CD14-positive monocyte (primary cell): ENCODE measurements around the gene CDHR2. TPM values are rescaled to one million over a fixed set of nuclear protein-coding genes. Genes with fewer than 3 reads are reported as not detected.

Source experiments
- DNase-seq, 3 donors: peaks; one replicate each; pipeline ENCODE4 v3.0.0-alpha.2; 2011 to 2022
- H2AFZ ChIP-seq: 2 replicates; pipeline ENCODE4 v1.6.0; 2012; ENCODE audit warnings: mild to moderate bottlenecking, low read depth, low read length, inconsistent platforms; ENCODE audit not compliant: insufficient read depth, poor library complexity, severe bottlenecking
- H3K27ac ChIP-seq, 2 donors: 1 replicate in 1 of 2; 2 replicates in 1 of 2; pipeline ENCODE4 v1.5.1; 2012 to 2013; ENCODE audit warnings: low read length in 2 of 2, control low read depth in 1 of 2, inconsistent platforms in 1 of 2, low read depth in 1 of 2, mild to moderate bottlenecking in 1 of 2
- H3K27me3 ChIP-seq, 2 donors: one replicate each; pipeline versions ENCODE4 v1.6.0 to v1.6.1; 2011 to 2013; ENCODE audit warnings: low read length in 2 of 2; ENCODE audit not compliant: control insufficient read depth in 2 of 2, insufficient read depth in 2 of 2
- H3K36me3 ChIP-seq, 2 donors: replicated peaks in 1 of 2; 1 replicate in 1 of 2; 2 replicates in 1 of 2; pipeline versions ENCODE4 v1.5.1 to v1.6.1; 2012 to 2013; ENCODE audit warnings: low read length in 2 of 2, control low read depth in 1 of 2, inconsistent platforms in 1 of 2, mild to moderate bottlenecking in 1 of 2; ENCODE audit not compliant: insufficient read depth in 2 of 2, control insufficient read depth in 1 of 2
- H3K4me1 ChIP-seq, 2 donors: 1 replicate in 1 of 2; 2 replicates in 1 of 2; pipeline versions ENCODE4 v1.5.1 to v1.6.1; 2012 to 2013; ENCODE audit warnings: low read length in 2 of 2, control low read depth in 1 of 2, inconsistent platforms in 1 of 2, mild to moderate bottlenecking in 1 of 2, moderate library complexity in 1 of 2; ENCODE audit not compliant: insufficient read depth in 2 of 2, control insufficient read depth in 1 of 2
- H3K4me2 ChIP-seq: replicated peaks from 2 replicates; pipeline ENCODE3; 2012; ENCODE audit warnings: low read length, moderate library complexity, mild to moderate bottlenecking; ENCODE audit not compliant: poor library complexity, severe bottlenecking; ENCODE audit errors: extremely low read depth
- H3K4me3 ChIP-seq, 3 experiments: fragments of 200-600 bp in 1 of 3; sonication (generic) in 1 of 3; replicated peaks in 1 of 3; 1 replicate in 2 of 3; 2 replicates in 1 of 3; pipeline ENCODE4 v1.5.1; 2011 to 2013; ENCODE audit warnings: low read length in 3 of 3, mild to moderate bottlenecking in 3 of 3, control low read depth in 2 of 3, low read depth in 2 of 3, inconsistent platforms in 1 of 3, moderate library complexity in 1 of 3
- H3K79me2 ChIP-seq: 2 replicates; pipeline ENCODE4 v1.6.0; 2012; ENCODE audit warnings: mild to moderate bottlenecking, control low read depth, inconsistent platforms, low read length, moderate library complexity; ENCODE audit not compliant: insufficient read depth
- H3K9ac ChIP-seq: 2 replicates; pipeline ENCODE4 v1.6.0; 2017; ENCODE audit warnings: low read length, mild to moderate bottlenecking; ENCODE audit not compliant: insufficient read depth, poor library complexity, severe bottlenecking
- H3K9me3 ChIP-seq, 2 donors: replicated peaks in 1 of 2; 1 replicate in 1 of 2; 2 replicates in 1 of 2; pipeline versions ENCODE4 v1.5.1 to v1.6.1; 2012 to 2013; ENCODE audit warnings: low read length in 2 of 2, control low read depth in 1 of 2; ENCODE audit not compliant: control insufficient read depth in 1 of 2, insufficient read depth in 1 of 2
- H4K20me1 ChIP-seq: 2 replicates; pipeline ENCODE4 v1.6.0; 2012; ENCODE audit warnings: mild to moderate bottlenecking, low read length, control low read depth, moderate library complexity; ENCODE audit not compliant: insufficient read depth
- H3K27ac Mint-ChIP-seq, 7 donors: one replicate each; pipeline ENCODE4 v1.8.0; 2020; ENCODE audit warnings: mild to moderate bottlenecking in 7 of 7, mixed read lengths in 7 of 7, moderate library complexity in 6 of 7, inconsistent platforms in 2 of 7
- H3K27me3 Mint-ChIP-seq, 3 donors: one replicate each; pipeline ENCODE4 v1.8.0; 2021 to 2022; ENCODE audit warnings: low read depth in 3 of 3, mild to moderate bottlenecking in 3 of 3, mixed read lengths in 3 of 3, moderate library complexity in 3 of 3, inconsistent platforms in 1 of 3
- H3K36me3 Mint-ChIP-seq, 2 donors: one replicate each; pipeline ENCODE4 v1.8.0; 2020; ENCODE audit warnings: mixed read lengths in 2 of 2, inconsistent platforms in 1 of 2, mild to moderate bottlenecking in 1 of 2
- H3K4me1 Mint-ChIP-seq: one replicate; pipeline ENCODE4 v1.8.0; 2020; ENCODE audit warnings: mild to moderate bottlenecking, mixed read lengths
- H3K4me3 Mint-ChIP-seq, 2 donors: one replicate each; pipeline ENCODE4 v1.8.0; 2020; ENCODE audit warnings: mild to moderate bottlenecking in 2 of 2, mixed read lengths in 2 of 2, moderate library complexity in 1 of 2
- H3K9me3 Mint-ChIP-seq, 7 donors: one replicate each; pipeline ENCODE4 v1.8.0; 2020 to 2022; ENCODE audit warnings: mixed read lengths in 7 of 7, mild to moderate bottlenecking in 6 of 7, moderate library complexity in 6 of 7, inconsistent platforms in 2 of 7
- CTCF ChIP-seq: fragments of 200-600 bp; IDR thresholded peaks from one replicate; pipeline ENCODE4 v1.8.0; 2022; ENCODE audit warnings: antibody characterized with exemption, mild to moderate bottlenecking
- WGBS: methylation state at CpG from one replicate; pipeline ENCODE4 v1.1.5; 2013; ENCODE audit warnings: missing lambda C conversion rate; ENCODE audit not compliant: insufficient coverage; 5-methylcytosine and 5-hydroxymethylcytosine counted together
- intact Hi-C, 2 donors: fragments of 100-400 bp; cut with micrococcal nuclease; formaldehyde crosslinking; loops; one replicate each; pipeline versions ENCODE4 v1.15.0 to v1.15.1; 2023
- polyA plus RNA-seq, 3 donors: library from polyadenylated mRNA; depleted of rRNA in 1 of 3; unstranded in 2 of 3; stranded (reverse) in 1 of 3; fragments of 300-500 nt in 2 of 3; fragments of >200 nt in 1 of 3; fragmentation: Illumina TruSeq in 2 of 3; gene quantifications; 1 replicate in 2 of 3; 2 replicates in 1 of 3; pipeline ENCODE4 v1.2.3, GENCODE V29; 2012 to 2021

The CDHR2 gene
- polyA plus RNA-seq, 3 donors: 0.12 TPM; not detected in 2

- Histone ChIP-seq H3K9me3 (peaks cover 0 to 2% of the 10 kb centered on the region in 2 donors), H3K9ac (no peak overlapping the region), H3K4me2 (no peak overlapping the region), H3K27me3 (no peaks in the 10 kb centered on the region), H4K20me1 (no peaks in the 10 kb centered on the region), H3K36me3 (no peaks in the 10 kb centered on the region), H2AFZ (no peak overlapping the region), H3K27ac (no peak overlapping the region), H3K4me1 (no peaks in the 10 kb centered on the region), H3K79me2 (no peaks in the 10 kb centered on the region), H3K4me3 (no peak overlapping the region)
- TF ChIP-seq CTCF: peak; percentile 34
- Mint-ChIP-seq H3K4me1 (peaks cover 5% of the 10 kb centered on the region), H3K27me3 (peaks cover 1 to 4% (median 2%) of the 10 kb centered on the region in 3 donors), H3K36me3 (no peaks in the 10 kb centered on the region), H3K9me3 (peaks cover 0 to 2% (median 1%) of the 10 kb centered on the region in 7 donors), H3K4me3 (no peak overlapping the region), H3K27ac (no peak overlapping the region)
- WGBS: 51% methylated on average over 15 of the region's 15 CpGs
- intact Hi-C loops: no loop called here
- DNase-seq: peak in 1 of 3 donors; percentile 15
These were observed 29.3 kb downstream of the CDHR2 start for GRCh38 chr5:176578391-176578808.

- Mint-ChIP-seq H3K4me3 (no peak overlapping the region), H3K36me3 (no peaks in the 10 kb centered on the region), H3K27me3 (peaks cover 0 to 6% (median 1%) of the 10 kb centered on the region in 3 donors), H3K27ac (no peak overlapping the region), H3K9me3 (peaks cover under 1 to 11% (median 9%) of the 10 kb centered on the region in 7 donors), H3K4me1 (no peaks in the 10 kb centered on the region)
- H3K4me2 ChIP-seq: no peak overlapping the region
- no peak overlapping the region for H2AFZ ChIP-seq
- H3K4me3 ChIP-seq: no peak overlapping the region
- no peaks in the 10 kb centered on the region for H3K4me1 ChIP-seq
- H3K9me3 ChIP-seq: peaks cover 6 to 12% of the 10 kb centered on the region in 2 donors
- H3K36me3 ChIP-seq: no peaks in the 10 kb centered on the region
- DNase-seq: no peak
- WGBS: 82% methylated on average over 4 of the region's 4 CpGs
- TF ChIP-seq CTCF: no peak
- no peak overlapping the region for H3K27ac ChIP-seq
- H3K79me2 ChIP-seq: no peaks in the 10 kb centered on the region
- intact Hi-C loops: no loop called here
- H3K27me3 ChIP-seq: no peaks in the 10 kb centered on the region
- no peak overlapping the region for H3K9ac ChIP-seq
- H4K20me1 ChIP-seq: no peaks in the 10 kb centered on the region
These were observed 30.2 kb downstream of the CDHR2 start for GRCh38 chr5:176579323-176579722.
